K562 (cell line): ENCODE data around the gene FBP1. TPM values are rescaled to one million over a fixed set of nuclear protein-coding genes. Genes with fewer than 3 reads are reported as not detected.

Experiments used
- polyA plus RNA-seq, 8 experiments: library from polyadenylated mRNA; depleted of rRNA in 4 of 8; stranded (reverse) in 5 of 8; unstranded in 3 of 8; fragments of >200 nt; fragmentation: Nextera tagmentation in 2 of 8; fragmentation: Illumina TruSeq in 1 of 8; extraction: Ambion mirVana in 2 of 8; extraction: Trizol in 1 of 8; gene quantifications; 2 replicates each; pipeline versions ENCODE4 v1.2.1 to v1.2.3, GENCODE V29; 2011 to 2014; ENCODE audit warnings: inconsistent platforms in 1 of 8, missing spikeins in 1 of 8
- total RNA-seq, 7 experiments: library from RNA; depleted of rRNA in 6 of 7; stranded (reverse); fragments of >200 nt in 6 of 7; fragmentation: Illumina TruSeq in 2 of 7; extraction: Trizol in 2 of 7; gene quantifications; 2 replicates each; pipeline versions ENCODE4 v1.2.1 to v1.2.3, GENCODE V29; 2011 to 2021; ENCODE audit warnings: low replicate concordance in 1 of 7

Gene FBP1
- total and polyA plus RNA-seq, 9 of the 15 experiments (the other 6 are each of a cell fraction or from before 2014, with no cell fraction given): 0.24 TPM; not detected in 8

Other genes with a start within 250 kb of the FBP1 start
- gene PCAT7, start 84.4 kb downstream of the FBP1 start, total RNA-seq (2014; rRNA removed): not detected in 2 replicates
- gene PCAT7, start 84.4 kb downstream of the FBP1 start, total RNA-seq (2014; rRNA removed; fragmentation: Illumina TruSeq; extraction: Trizol): not detected in 2 replicates
- not detected in 2 replicates for gene PCAT7, start 84.4 kb downstream of the FBP1 start, total RNA-seq (2015; rRNA removed; fragmentation: Illumina TruSeq; extraction: Trizol)
- 0.09 TPM in 1 of 2 replicates, not detected in the other for gene PCAT7, start 84.4 kb downstream of the FBP1 start, total RNA-seq (2021)
- gene PCAT7, start 84.4 kb downstream of the FBP1 start, polyA plus RNA-seq (2011; rRNA removed): not detected in 2 replicates
- gene PCAT7, start 84.4 kb downstream of the FBP1 start, polyA plus RNA-seq (2014; fragmentation: Illumina TruSeq; extraction: Trizol): 0.13 TPM in 1 of 2 replicates, not detected in the other
- not detected for gene PCAT7, start 84.4 kb downstream of the FBP1 start, polyA plus RNA-seq (2014; fragmentation: Nextera tagmentation; extraction: Ambion mirVana)
- gene PCAT7, start 84.4 kb downstream of the FBP1 start, polyA plus RNA-seq (2014; rRNA removed): not detected in 2 replicates
- gene FBP2, start 45.7 kb downstream of the FBP1 start, total RNA-seq (2014; rRNA removed): not detected in 2 replicates
- not detected in 2 replicates for gene FBP2, start 45.7 kb downstream of the FBP1 start, total RNA-seq (2014; rRNA removed; fragmentation: Illumina TruSeq; extraction: Trizol)
- not detected in 2 replicates for gene FBP2, start 45.7 kb downstream of the FBP1 start, total RNA-seq (2015; rRNA removed; fragmentation: Illumina TruSeq; extraction: Trizol)
- not detected in 2 replicates for gene FBP2, start 45.7 kb downstream of the FBP1 start, total RNA-seq (2021)
- 0.06 TPM in 1 of 2 replicates, not detected in the other for gene FBP2, start 45.7 kb downstream of the FBP1 start, polyA plus RNA-seq (2011; rRNA removed)
- gene FBP2, start 45.7 kb downstream of the FBP1 start, polyA plus RNA-seq (2014; fragmentation: Illumina TruSeq; extraction: Trizol): not detected in 2 replicates
- under 1 TPM in 1 of 2 experiments, not detected in 1; 0.06 TPM for gene FBP2, start 45.7 kb downstream of the FBP1 start, polyA plus RNA-seq (2014; fragmentation: Nextera tagmentation; extraction: Ambion mirVana)
- gene FBP2, start 45.7 kb downstream of the FBP1 start, polyA plus RNA-seq (2014; rRNA removed): not detected in 2 replicates
- gene AOPEP, start 87.2 kb upstream of the FBP1 start, total RNA-seq (2014; rRNA removed): 15.6 and 17.2 TPM in 2 replicates
- 14.1 and 14.4 TPM in 2 replicates for gene AOPEP, start 87.2 kb upstream of the FBP1 start, total RNA-seq (2014; rRNA removed; fragmentation: Illumina TruSeq; extraction: Trizol)
- gene AOPEP, start 87.2 kb upstream of the FBP1 start, total RNA-seq (2015; rRNA removed; fragmentation: Illumina TruSeq; extraction: Trizol): 11.1 and 11.8 TPM in 2 replicates
- 13.7 and 14.5 TPM in 2 replicates for gene AOPEP, start 87.2 kb upstream of the FBP1 start, total RNA-seq (2021)
- 9.9 and 13.5 TPM in 2 replicates for gene AOPEP, start 87.2 kb upstream of the FBP1 start, polyA plus RNA-seq (2011; rRNA removed)
- gene AOPEP, start 87.2 kb upstream of the FBP1 start, polyA plus RNA-seq (2014; fragmentation: Illumina TruSeq; extraction: Trizol): 9.0 and 9.1 TPM in 2 replicates
- gene AOPEP, start 87.2 kb upstream of the FBP1 start, polyA plus RNA-seq (2014; fragmentation: Nextera tagmentation; extraction: Ambion mirVana): 1 to 10 TPM; 4.5 to 5.4 TPM
- gene AOPEP, start 87.2 kb upstream of the FBP1 start, polyA plus RNA-seq (2014; rRNA removed): 10.5 and 19.3 TPM in 2 replicates